PC-3 (cell line): ENCODE results near the gene CAPN5. TPM values are rescaled to one million over a fixed set of nuclear protein-coding genes. Genes with fewer than 3 reads are reported as not detected.

Source experiments
- ATAC-seq: fragments of 200-7000 bp; cut with Tn5 transposase; 2 replicates; pipeline ENCODE4 v1.9.1; 2020; ENCODE audit warnings: mild to moderate bottlenecking, moderate library complexity
- BruUV-seq: library from RNA; stranded (reverse); fragments of 400-500 nt; replicated peaks from 2 replicates; lab custom pipeline; 2021; lab: Mats Ljungman, UMichigan
- CTCF ChIA-PET: fragments of 300-600 bp; sonication (Branson Sonifier 250); formaldehyde crosslinking; loops from one replicate; lab custom pipeline; 2022; ENCODE audit warnings: antibody characterized with exemption; lab: Charles Lee
- POLR2A ChIA-PET: fragments of 300-600 bp; sonication (Branson Sonifier 250); formaldehyde crosslinking; loops from one replicate; lab custom pipeline; 2022; ENCODE audit warnings: antibody characterized with exemption; ENCODE audit not compliant: unreplicated experiment; lab: Charles Lee
- DNase-seq: peaks from one replicate; pipeline ENCODE4 v3.0.0-alpha.2; 2015
- H2AFZ ChIP-seq: fragments of 300-600 bp; sonication (generic); 2 replicates; pipeline ENCODE4 v1.6.0; 2016; ENCODE audit warnings: antibody characterized with exemption, low read length
- H3F3A ChIP-seq: fragments of 300-600 bp; sonication (generic); one replicate; pipeline ENCODE4 v1.6.0; 2017; ENCODE audit warnings: antibody characterized with exemption, low read length, control low read depth, mild to moderate bottlenecking; ENCODE audit not compliant: unreplicated experiment
- H3K27ac ChIP-seq: fragments of 300-600 bp; sonication (generic); 2 replicates; pipeline ENCODE4 v1.5.1; 2016; ENCODE audit warnings: mild to moderate bottlenecking, low read length
- H3K27me3 ChIP-seq: fragments of 300-600 bp; sonication (generic); 2 replicates; pipeline ENCODE4 v1.6.1; 2016; ENCODE audit warnings: low read length, mixed read lengths
- H3K36me3 ChIP-seq: fragments of 300-600 bp; sonication (generic); 2 replicates; pipeline ENCODE4 v1.6.1; 2016; ENCODE audit warnings: low read depth, mixed run types, low read length, mixed read lengths
- H3K4me1 ChIP-seq: fragments of 300-600 bp; sonication (generic); 2 replicates; pipeline ENCODE4 v1.5.1; 2016; ENCODE audit warnings: low read length; ENCODE audit not compliant: insufficient read depth
- H3K4me2 ChIP-seq: fragments of 300-600 bp; sonication (generic); 2 replicates; pipeline ENCODE4 v1.6.0; 2016; ENCODE audit warnings: low read length
- H3K4me3 ChIP-seq: fragments of 300-600 bp; sonication (generic); 2 replicates; pipeline ENCODE4 v1.5.1; 2016; ENCODE audit warnings: mild to moderate bottlenecking, low read length, mixed read lengths
- H3K79me2 ChIP-seq: fragments of 300-600 bp; sonication (generic); 2 replicates; pipeline ENCODE4 v1.6.1; 2017; ENCODE audit warnings: low read length, mixed read lengths
- H3K9ac ChIP-seq: fragments of 300-600 bp; sonication (generic); 2 replicates; pipeline ENCODE4 v1.6.0; 2016; ENCODE audit warnings: mild to moderate bottlenecking, low read length
- H3K9me2 ChIP-seq: fragments of 300-600 bp; sonication (generic); replicated peaks from 2 replicates; pipeline ENCODE4 v1.6.1; 2016; ENCODE audit warnings: mixed run types, low read length, mixed read lengths
- H3K9me3 ChIP-seq: fragments of 300-600 bp; sonication (generic); 2 replicates; pipeline ENCODE4 v1.6.1; 2016; ENCODE audit warnings: low read length, mixed read lengths
- H4K20me1 ChIP-seq: fragments of 300-600 bp; sonication (generic); 2 replicates; pipeline ENCODE4 v1.6.1; 2016; ENCODE audit warnings: low read length, mixed read lengths
- EZH2 ChIP-seq: fragments of 300-600 bp; sonication (generic); IDR thresholded peaks from one replicate; pipeline ENCODE4 v1.6.1; 2017; ENCODE audit warnings: antibody characterized with exemption, mild to moderate bottlenecking, low read length; ENCODE audit not compliant: unreplicated experiment
- EZH2phosphoT487 ChIP-seq: fragments of 300-600 bp; sonication (generic); IDR thresholded peaks from 2 replicates; pipeline ENCODE4 v1.6.1; 2018; ENCODE audit warnings: mild to moderate bottlenecking, antibody characterized with exemption, low read length, borderline replicate concordance
- intact Hi-C: fragments of 100-400 bp; cut with micrococcal nuclease; formaldehyde crosslinking; loops from 2 replicates; pipeline ENCODE4 v1.9.0; 2023
- total RNA-seq: library from RNA; depleted of rRNA; stranded (reverse); fragments of >200 nt; gene quantifications from 2 replicates; pipeline ENCODE4 v1.2.3, GENCODE V29; 2014
- TF ChIP-seq, protein P1 (sequence below): fragments of 300-600 bp; sonication (generic); conservative IDR thresholded peaks from 2 replicates; pipeline ENCODE4 v1.5.1; 2017; ENCODE audit warnings: antibody characterized with exemption, low read depth, mild to moderate bottlenecking, low read length

CAPN5 gene
- total RNA-seq, 1 experiment from 2014 or later = 6.3 TPM

DNA sequence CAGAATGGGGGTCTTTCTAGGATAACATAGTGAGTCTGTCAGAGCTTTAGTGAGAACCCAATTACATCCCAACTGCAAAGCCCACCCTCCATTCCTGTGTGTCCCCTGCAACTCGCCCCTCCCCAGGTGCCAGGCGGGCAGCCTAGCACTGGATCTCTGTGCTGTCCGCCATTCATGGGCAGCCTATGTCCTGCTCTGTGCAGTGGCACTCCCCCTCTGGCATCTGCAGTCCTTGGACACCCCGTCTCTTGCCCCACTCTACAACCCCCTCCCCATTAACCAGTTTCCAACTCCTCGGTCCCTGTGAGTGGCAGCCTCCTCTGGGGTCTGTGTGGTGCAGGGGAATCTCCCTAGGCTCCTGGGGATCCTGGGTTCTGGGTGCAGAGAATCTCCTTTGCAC is 98.3 kb downstream of the CAPN5 start:
- no TSS peak for BruUV-seq
- no peaks in the 10 kb centered on the region for H3K9me3 ChIP-seq
- H3K4me2 ChIP-seq = no peak overlapping the region
- no peaks in the 10 kb centered on the region for H3K79me2 ChIP-seq
- intact Hi-C loops = no loop called here
- H3K36me3 ChIP-seq = no peaks in the 10 kb centered on the region
- no peaks in the 10 kb centered on the region for H3K9me2 ChIP-seq
- DNase-seq (no peak), ATAC-seq (no peak)
- H2AFZ ChIP-seq = no peak overlapping the region
- H4K20me1 ChIP-seq = no peaks in the 10 kb centered on the region
- POLR2A ChIA-PET = no interaction called here
- no peak for TF ChIP-seq EZH2
- TF ChIP-seq EZH2phosphoT487 = no peak
- TF ChIP-seq, protein P1, sequence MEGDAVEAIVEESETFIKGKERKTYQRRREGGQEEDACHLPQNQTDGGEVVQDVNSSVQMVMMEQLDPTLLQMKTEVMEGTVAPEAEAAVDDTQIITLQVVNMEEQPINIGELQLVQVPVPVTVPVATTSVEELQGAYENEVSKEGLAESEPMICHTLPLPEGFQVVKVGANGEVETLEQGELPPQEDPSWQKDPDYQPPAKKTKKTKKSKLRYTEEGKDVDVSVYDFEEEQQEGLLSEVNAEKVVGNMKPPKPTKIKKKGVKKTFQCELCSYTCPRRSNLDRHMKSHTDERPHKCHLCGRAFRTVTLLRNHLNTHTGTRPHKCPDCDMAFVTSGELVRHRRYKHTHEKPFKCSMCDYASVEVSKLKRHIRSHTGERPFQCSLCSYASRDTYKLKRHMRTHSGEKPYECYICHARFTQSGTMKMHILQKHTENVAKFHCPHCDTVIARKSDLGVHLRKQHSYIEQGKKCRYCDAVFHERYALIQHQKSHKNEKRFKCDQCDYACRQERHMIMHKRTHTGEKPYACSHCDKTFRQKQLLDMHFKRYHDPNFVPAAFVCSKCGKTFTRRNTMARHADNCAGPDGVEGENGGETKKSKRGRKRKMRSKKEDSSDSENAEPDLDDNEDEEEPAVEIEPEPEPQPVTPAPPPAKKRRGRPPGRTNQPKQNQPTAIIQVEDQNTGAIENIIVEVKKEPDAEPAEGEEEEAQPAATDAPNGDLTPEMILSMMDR = no peak
- no peak overlapping the region for H3K4me3 ChIP-seq
- no peaks in the 10 kb centered on the region for H3K4me1 ChIP-seq
- peaks cover 4% of the 10 kb centered on the region; the same call in 1 of the 2 replicates for H3K27me3 ChIP-seq
- CTCF ChIA-PET = no interaction called here
- no peaks in the 10 kb centered on the region for H3F3A ChIP-seq
- no peak overlapping the region for H3K9ac ChIP-seq
- no peak overlapping the region for H3K27ac ChIP-seq

DNA sequence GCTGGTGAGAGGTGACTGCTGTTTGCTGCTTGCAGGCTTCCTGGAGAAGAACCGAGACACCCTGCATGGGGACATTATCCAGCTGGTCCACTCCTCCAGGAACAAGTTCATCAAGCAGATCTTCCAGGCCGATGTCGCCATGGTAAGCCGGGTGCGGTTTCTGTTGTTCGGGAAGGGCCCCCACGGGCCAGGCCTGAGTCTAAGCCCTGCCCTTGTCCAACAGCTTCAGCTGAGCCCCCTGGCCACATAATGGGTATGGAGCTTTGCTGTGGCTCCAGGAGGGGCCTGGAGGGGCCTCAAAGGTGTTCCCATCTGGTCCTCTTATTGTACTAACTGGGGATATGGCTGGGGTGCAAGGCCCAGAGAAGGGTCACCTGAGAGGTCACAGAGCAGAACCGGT is 99.2 kb downstream of the CAPN5 start:
- ATAC-seq (no peak), DNase-seq (no peak)
- Histone ChIP-seq H3K4me2 (no peak overlapping the region), H3K9me3 (no peaks in the 10 kb centered on the region), H3F3A (no peaks in the 10 kb centered on the region), H3K36me3 (no peaks in the 10 kb centered on the region), H3K9me2 (no peaks in the 10 kb centered on the region), H4K20me1 (no peaks in the 10 kb centered on the region), H3K27ac (no peak overlapping the region), H3K4me3 (no peak overlapping the region), H3K27me3 (no peaks in the 10 kb centered on the region; the same call in 1 of the 2 replicates), H2AFZ (no peak overlapping the region), H3K4me1 (no peaks in the 10 kb centered on the region), H3K9ac (no peak overlapping the region), H3K79me2 (no peaks in the 10 kb centered on the region)
- ChIA-PET POLR2A (no interaction called here), CTCF (no interaction called here)
- no peak for TF ChIP-seq EZH2
- TF ChIP-seq, protein P1 = no peak
- TF ChIP-seq EZH2phosphoT487 = no peak
- no TSS peak for BruUV-seq
- intact Hi-C loops = no loop called here

DNA sequence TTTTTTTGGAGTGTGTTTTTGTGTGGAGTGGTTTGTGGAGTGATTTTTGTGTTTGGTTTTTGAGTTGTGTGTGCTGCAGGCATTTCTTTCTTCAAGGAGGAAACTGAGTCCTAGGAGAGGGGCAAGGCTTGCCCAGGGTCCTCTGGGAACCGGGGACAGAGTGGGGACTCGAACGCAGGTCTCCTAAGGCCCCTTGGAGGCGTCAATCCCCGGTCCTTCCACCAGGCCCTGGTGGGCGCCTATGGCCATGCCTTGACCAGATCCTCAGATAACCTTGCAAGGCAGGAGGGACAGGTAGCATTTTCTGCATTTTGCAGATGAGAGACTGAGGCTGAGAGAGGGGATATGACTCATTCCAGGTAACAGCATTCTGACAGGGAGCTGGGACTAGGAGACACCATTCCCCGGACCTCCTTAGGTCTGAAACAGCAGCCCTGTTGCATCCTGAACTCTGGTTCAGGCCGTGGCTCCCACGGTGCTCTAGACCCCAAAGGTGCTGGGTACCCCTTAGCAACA is 100.4 kb downstream of the CAPN5 start:
- Histone ChIP-seq H3K4me3 (no peak overlapping the region), H3K27me3 (no peaks in the 10 kb centered on the region; the same call in 1 of the 2 replicates)
- BruUV-seq = no TSS peak

More for the DNA sequence above, 100.4 kb downstream of the CAPN5 start:
- intact Hi-C loops = no loop called here
- H3K36me3 ChIP-seq = no peaks in the 10 kb centered on the region
- H3K27ac ChIP-seq = no peak overlapping the region
- ChIA-PET POLR2A (no interaction called here), CTCF (no interaction called here)
- H4K20me1 ChIP-seq = no peaks in the 10 kb centered on the region
- H3K9ac ChIP-seq = no peak overlapping the region
- no peak overlapping the region for H2AFZ ChIP-seq
- no peak overlapping the region for H3K4me2 ChIP-seq
- H3K9me3 ChIP-seq = no peaks in the 10 kb centered on the region
- no peaks in the 10 kb centered on the region for H3K9me2 ChIP-seq
- H3K79me2 ChIP-seq = no peaks in the 10 kb centered on the region
- H3K4me1 ChIP-seq = no peaks in the 10 kb centered on the region
- DNase-seq (no peak), ATAC-seq (no peak)
- no peaks in the 10 kb centered on the region for H3F3A ChIP-seq
- TF ChIP-seq EZH2phosphoT487 (no peak), EZH2 (no peak)
- TF ChIP-seq, protein P1 = no peak
